HG03378 (cell line): Measurements from ENCODE around the gene MICAL3.

Experiments used
- ATAC-seq: cut with Tn5 transposase; IDR thresholded peaks from one replicate; pipeline ENCODE4 v1.9.1; 2021; ENCODE audit warnings: mild to moderate bottlenecking, moderate library complexity; ENCODE audit not compliant: unreplicated experiment

The MICAL3 gene

GRCh38 chr22:17875631-17876030, 148.7 kb downstream of the MICAL3 start:
- ATAC-seq: no peak

GRCh38 chr22:17875156-17875555, 149.2 kb downstream of the MICAL3 start:
- no peak for ATAC-seq

GRCh38 chr22:17874231-17874905, 150.0 kb downstream of the MICAL3 start:
- ATAC-seq: no peak

GRCh38 chr22:17873804-17874203, 150.6 kb downstream of the MICAL3 start:
- ATAC-seq: no peak

- ATAC-seq: no peak
Observed at GRCh38 chr22:17873116-17873515, 151.2 kb downstream of the MICAL3 start.

- no peak for ATAC-seq
Observed at GRCh38 chr22:17872471-17872870, 151.9 kb downstream of the MICAL3 start.

GRCh38 chr22:17871726-17872458, 152.5 kb downstream of the MICAL3 start:
- ATAC-seq: no peak

GRCh38 chr22:17870407-17870806, 154.0 kb downstream of the MICAL3 start:
- no peak for ATAC-seq

GRCh38 chr22:17869285-17870096, 154.9 kb downstream of the MICAL3 start:
- no peak for ATAC-seq

GRCh38 chr22:17868771-17869170, 155.6 kb downstream of the MICAL3 start:
- no peak for ATAC-seq

GRCh38 chr22:17867160-17867785, 157.1 kb downstream of the MICAL3 start:
- no peak for ATAC-seq

- no peak for ATAC-seq
Observed at GRCh38 chr22:17866621-17867020, 157.7 kb downstream of the MICAL3 start.

GRCh38 chr22:17866127-17866526, 158.2 kb downstream of the MICAL3 start:
- no peak for ATAC-seq

GRCh38 chr22:17865183-17866055, 158.9 kb downstream of the MICAL3 start:
- no peak for ATAC-seq

GRCh38 chr22:17864398-17865182, 159.8 kb downstream of the MICAL3 start:
- no peak for ATAC-seq

- no peak for ATAC-seq
Observed at GRCh38 chr22:17862646-17863181, 161.6 kb downstream of the MICAL3 start.

GRCh38 chr22:17861909-17862308, 162.5 kb downstream of the MICAL3 start:
- ATAC-seq: no peak

- no peak for ATAC-seq
Observed at GRCh38 chr22:17860220-17860965, 164.0 kb downstream of the MICAL3 start.
